ENCODE results near the gene TWF2.

DNA sequence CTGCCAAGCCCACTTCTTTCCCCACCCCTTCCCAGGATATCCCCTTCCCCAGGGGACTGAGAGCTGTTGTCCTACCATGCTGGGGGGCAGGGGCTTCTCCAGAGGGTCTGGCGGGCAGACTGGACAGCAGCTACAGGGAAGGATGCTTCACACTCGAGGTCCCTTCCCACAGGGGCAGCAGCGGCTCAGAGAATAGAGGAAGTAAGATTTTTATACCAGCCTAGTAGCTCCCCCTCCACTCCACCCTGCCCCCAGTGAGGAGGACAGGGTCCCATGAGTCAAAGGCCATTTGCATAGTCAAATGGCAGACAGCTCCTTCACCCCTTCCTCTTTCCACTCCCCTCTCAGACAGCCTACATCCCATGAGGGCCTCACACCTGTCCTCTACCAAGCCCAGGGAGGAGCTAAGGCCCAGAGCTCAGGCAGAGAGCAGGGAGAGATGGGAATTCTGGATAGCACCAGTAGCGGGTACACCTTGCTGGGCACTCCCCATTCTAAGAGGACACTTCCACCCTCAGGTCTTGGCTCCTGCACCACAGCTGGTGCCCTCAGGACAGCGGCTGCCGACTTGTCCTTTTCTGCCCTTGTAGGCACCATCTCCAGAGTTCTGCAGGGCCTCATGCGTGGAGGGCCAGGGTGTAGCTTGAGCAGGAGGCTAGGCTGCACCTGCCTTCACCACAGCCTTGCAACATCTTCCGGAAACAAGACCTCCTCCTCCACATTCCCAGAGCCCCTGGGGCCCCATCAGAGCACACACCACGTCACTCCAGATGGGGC lies 13.3 kb downstream of the TWF2 start, which contains the start of gene TLR9:
- TF ChIP-seq CTCF (IDR thresholded peaks at IDR 0.05 in 2 of 3, conservative IDR thresholded peaks at IDR 0.05 in 1 of 3; ENCODE audit: insufficient read depth in 2 of 3, low read depth in 1 of 3, low read length in 3 of 3) (no peak), ZKSCAN8 (CRISPR knock-in tag; IDR thresholded peaks at IDR 0.05) (no peak), NCOA1 (IDR thresholded peaks at IDR 0.05; ENCODE audit: low read depth) (no peak), ZBED1 (IDR thresholded peaks at IDR 0.05) (no peak), SMAD2 (IDR thresholded peaks at IDR 0.05; ENCODE audit: low read depth, low read length) (no peak)

Data from K562 (cell line).